Skeletal muscle tissue (tissue), 4 donors: ENCODE data around the gene MEIS2. TPM values are rescaled to one million over a fixed set of nuclear protein-coding genes. Genes with fewer than 3 reads are reported as not detected.

ENCODE experiments used
- H3K27ac ChIP-seq: one replicate; pipeline ENCODE4 v1.7.0; 2013; ENCODE audit warnings: mild to moderate bottlenecking, low read depth, low read length, inconsistent platforms
- H3K27me3 ChIP-seq, 3 donors: one replicate each; pipeline ENCODE4 v1.7.0; 2013; ENCODE audit warnings: low read length in 3 of 3; ENCODE audit not compliant: control insufficient read depth in 3 of 3, insufficient read depth in 3 of 3
- H3K36me3 ChIP-seq, 3 donors: one replicate each; pipeline ENCODE4 v1.7.0; 2013; ENCODE audit warnings: low read length in 3 of 3; ENCODE audit not compliant: control insufficient read depth in 3 of 3, insufficient read depth in 3 of 3
- H3K4me1 ChIP-seq, 3 donors: one replicate each; pipeline ENCODE4 v1.7.0; 2013; ENCODE audit warnings: low read length in 3 of 3, mild to moderate bottlenecking in 3 of 3; ENCODE audit not compliant: control insufficient read depth in 3 of 3, insufficient read depth in 3 of 3
- H3K4me3 ChIP-seq, 3 donors: one replicate each; pipeline ENCODE4 v1.7.0; 2013; ENCODE audit warnings: low read length in 3 of 3
- H3K9ac ChIP-seq, 3 donors: one replicate each; pipeline ENCODE4 v1.7.0; 2013; ENCODE audit warnings: low read length in 3 of 3, mild to moderate bottlenecking in 3 of 3, moderate library complexity in 2 of 3, low read depth in 1 of 3
- H3K9me3 ChIP-seq, 3 donors: one replicate each; pipeline ENCODE4 v1.7.0; 2013; ENCODE audit warnings: low read length in 3 of 3; ENCODE audit not compliant: control insufficient read depth in 3 of 3
- total RNA-seq: library from RNA; depleted of rRNA; stranded (reverse); fragments of >200 nt; gene quantifications from one replicate; pipeline ENCODE4 v1.2.3, GENCODE V29; 2014
- donor health status: Osteomylitis.

MEIS2 gene
- total RNA-seq, 1 donor from 2014 or later: 4.2 TPM

GRCh38 chr15:37034835-37035748 lies 65.3 kb downstream of the MEIS2 start:
- Histone ChIP-seq H3K27me3 (peaks cover 0 to 2% (median 0%) of the 10 kb centered on the region in 3 donors), H3K36me3 (no peaks in the 10 kb centered on the region), H3K9ac (no peak overlapping the region), H3K27ac (no peak overlapping the region), H3K4me1 (no peaks in the 10 kb centered on the region), H3K9me3 (no peaks in the 10 kb centered on the region), H3K4me3 (no peak overlapping the region)

GRCh38 chr15:37034392-37034791 lies 66.0 kb downstream of the MEIS2 start:
- H3K36me3 ChIP-seq: no peaks in the 10 kb centered on the region
- H3K9ac ChIP-seq: no peak overlapping the region
- H3K9me3 ChIP-seq: no peaks in the 10 kb centered on the region
- H3K4me1 ChIP-seq: no peaks in the 10 kb centered on the region
- H3K27me3 ChIP-seq: peaks cover 0 to 2% (median 0%) of the 10 kb centered on the region in 3 donors
- no peak overlapping the region for H3K4me3 ChIP-seq
- H3K27ac ChIP-seq: no peak overlapping the region

GRCh38 chr15:37032091-37032775 lies 68.1 kb downstream of the MEIS2 start:
- Histone ChIP-seq H3K27me3 (peaks cover 0 to 2% (median 0%) of the 10 kb centered on the region in 3 donors), H3K9ac (no peak overlapping the region), H3K27ac (no peak overlapping the region), H3K9me3 (no peaks in the 10 kb centered on the region), H3K4me1 (no peaks in the 10 kb centered on the region), H3K4me3 (no peak overlapping the region), H3K36me3 (no peaks in the 10 kb centered on the region)

DNA sequence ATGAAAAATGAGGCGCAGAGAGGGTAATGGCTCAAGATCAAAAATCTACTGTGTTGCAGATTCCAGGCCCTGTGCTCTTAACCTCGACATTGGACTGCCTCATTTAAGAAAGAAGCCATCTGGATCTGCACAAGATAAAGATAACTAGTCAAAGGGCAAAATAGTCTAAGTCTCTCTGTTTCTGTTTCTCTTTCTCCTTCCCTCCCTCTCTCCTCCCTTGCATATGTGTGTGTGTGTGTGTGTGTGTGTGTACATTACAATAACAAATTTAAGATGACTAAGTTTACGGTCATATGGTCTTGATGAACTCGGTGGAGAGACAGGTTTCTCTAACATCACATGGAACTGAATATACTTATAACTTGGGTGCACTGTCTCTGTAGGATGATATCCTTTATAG lies 69.2 kb downstream of the MEIS2 start:
- Histone ChIP-seq H3K4me3 (no peak overlapping the region), H3K9ac (no peak overlapping the region), H3K9me3 (no peaks in the 10 kb centered on the region), H3K27me3 (peaks cover 0 to 2% (median 0%) of the 10 kb centered on the region in 3 donors), H3K36me3 (no peaks in the 10 kb centered on the region), H3K27ac (no peak overlapping the region), H3K4me1 (no peaks in the 10 kb centered on the region)

DNA sequence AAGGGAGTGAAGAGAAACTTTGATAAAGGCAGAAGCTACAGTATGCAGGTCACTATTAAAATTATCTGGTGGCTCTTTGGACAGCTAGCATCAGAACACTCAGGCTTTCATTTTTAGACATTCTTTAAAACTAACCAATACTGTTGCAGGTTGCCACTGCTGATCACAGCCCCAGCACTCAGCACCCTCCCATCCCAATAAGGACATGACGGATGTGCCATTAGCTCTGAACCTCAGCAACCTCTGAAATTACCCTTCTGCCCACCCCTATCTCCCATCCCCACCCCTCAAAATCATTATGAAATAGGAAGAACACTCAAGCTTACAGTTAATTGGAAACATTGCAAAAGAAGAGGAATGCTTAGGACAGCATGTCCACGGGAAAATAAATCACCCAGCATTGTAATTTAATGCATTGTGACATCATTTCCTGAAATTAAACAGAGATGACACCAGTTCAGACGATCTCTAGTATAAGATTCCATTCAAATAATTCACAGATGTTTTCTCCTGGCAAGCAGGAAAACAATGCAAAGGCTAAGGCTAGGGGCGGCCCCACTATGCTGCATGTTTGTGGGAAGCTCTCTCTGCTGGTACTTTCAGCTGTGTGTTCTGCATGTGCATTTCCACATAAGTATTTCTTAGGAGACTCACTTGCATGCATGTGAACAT lies 71.6 kb downstream of the MEIS2 start:
- no peaks in the 10 kb centered on the region for H3K4me1 ChIP-seq
- no peak overlapping the region for H3K27ac ChIP-seq
- H3K27me3 ChIP-seq: no peaks in the 10 kb centered on the region
- no peak overlapping the region for H3K4me3 ChIP-seq
- no peaks in the 10 kb centered on the region for H3K9me3 ChIP-seq
- no peaks in the 10 kb centered on the region for H3K36me3 ChIP-seq
- H3K9ac ChIP-seq: no peak overlapping the region

- Histone ChIP-seq H3K9me3 (peaks cover 0 to 3% (median 0%) of the 10 kb centered on the region in 3 donors), H3K4me1 (no peaks in the 10 kb centered on the region), H3K27ac (no peak overlapping the region), H3K27me3 (peaks cover 0 to 4% (median 0%) of the 10 kb centered on the region in 3 donors), H3K4me3 (no peak overlapping the region), H3K36me3 (no peaks in the 10 kb centered on the region), H3K9ac (no peak overlapping the region)
Observed at GRCh38 chr15:37020852-37021251, 79.5 kb downstream of the MEIS2 start.

DNA sequence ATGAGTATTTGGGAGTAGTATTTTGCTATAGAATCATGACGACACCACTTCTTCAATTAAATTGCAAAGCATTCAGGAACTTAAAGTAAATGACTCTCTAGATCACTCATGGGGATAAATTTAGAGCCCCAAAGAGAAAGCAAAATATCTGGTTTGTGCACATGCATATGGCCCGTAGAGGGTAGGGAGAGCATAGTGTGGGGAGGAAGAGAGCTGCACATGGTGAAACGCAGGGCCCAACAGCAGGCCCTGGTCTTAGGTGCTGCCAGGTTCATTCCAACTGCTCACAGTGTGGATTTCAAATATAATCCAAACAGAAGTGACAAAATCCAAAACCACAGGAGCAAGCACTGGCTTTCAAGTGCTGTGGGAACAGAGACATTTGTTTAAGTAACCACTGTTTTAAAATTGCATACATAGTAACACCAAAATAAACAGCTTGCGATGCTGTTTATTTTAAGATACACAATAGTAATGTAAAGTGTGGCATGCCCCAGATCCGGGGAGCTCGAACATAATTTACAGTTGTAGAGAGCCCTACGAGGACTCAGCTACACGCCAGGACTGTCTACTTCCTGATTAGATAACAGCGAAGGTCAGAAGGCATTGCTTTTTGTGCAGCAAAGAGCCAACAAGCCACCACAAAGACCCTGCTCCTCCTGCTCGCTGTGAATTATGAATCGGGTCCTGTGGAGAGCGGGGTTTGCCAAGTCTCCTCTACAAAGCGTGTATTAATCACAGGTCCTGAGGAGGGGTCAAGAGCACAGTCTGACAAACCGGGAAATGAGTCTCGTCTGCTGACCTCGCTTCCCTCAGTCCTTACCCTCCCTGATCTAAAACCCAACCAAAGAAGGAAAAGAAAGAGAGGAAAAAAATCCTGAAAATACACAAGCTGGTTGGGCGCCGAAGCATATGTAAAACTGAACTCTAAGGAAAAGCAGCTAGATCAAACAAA lies 80.6 kb downstream of the MEIS2 start:
- no peak overlapping the region for H3K9ac ChIP-seq
- H3K9me3 ChIP-seq: peaks cover 0 to 3% (median 0%) of the 10 kb centered on the region in 3 donors
- H3K4me3 ChIP-seq: no peak overlapping the region
- H3K27ac ChIP-seq: no peak overlapping the region
- no peaks in the 10 kb centered on the region for H3K36me3 ChIP-seq
- H3K27me3 ChIP-seq: peaks cover 0 to 4% (median 0%) of the 10 kb centered on the region in 3 donors
- peaks cover 0 to 5% (median 0%) of the 10 kb centered on the region in 3 donors for H3K4me1 ChIP-seq

GRCh38 chr15:37017031-37017625 lies 83.2 kb downstream of the MEIS2 start:
- H3K4me1 ChIP-seq: peaks cover 0 to 7% (median 0%) of the 10 kb centered on the region in 3 donors
- peaks cover 0 to 3% (median 0%) of the 10 kb centered on the region in 3 donors for H3K9me3 ChIP-seq
- no peak overlapping the region for H3K27ac ChIP-seq
- no peaks in the 10 kb centered on the region for H3K36me3 ChIP-seq
- no peak overlapping the region for H3K4me3 ChIP-seq
- H3K27me3 ChIP-seq: peaks cover 0 to 4% (median 4%) of the 10 kb centered on the region in 3 donors
- H3K9ac ChIP-seq: no peak overlapping the region

DNA sequence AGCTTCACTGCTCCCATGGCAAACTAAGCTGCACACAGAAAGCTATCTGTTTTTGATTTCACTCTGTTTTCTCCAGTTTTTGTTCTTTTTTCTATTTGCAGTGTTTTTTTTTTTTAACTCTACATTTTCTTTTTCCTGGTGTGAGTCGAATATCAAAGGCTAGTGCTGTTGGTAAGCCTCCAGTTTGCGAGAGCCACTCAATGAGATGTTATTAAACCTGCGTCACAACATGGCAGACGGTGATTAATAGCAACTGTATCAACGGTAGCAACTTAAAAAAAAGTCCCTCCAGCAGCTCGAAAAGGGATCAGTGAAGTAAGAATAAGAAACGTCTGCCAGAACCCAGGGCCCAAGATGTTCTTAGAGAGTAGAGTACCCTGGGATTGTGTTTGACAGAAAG lies 84.1 kb downstream of the MEIS2 start:
- H3K4me1 ChIP-seq: peaks cover 0 to 7% (median 0%) of the 10 kb centered on the region in 3 donors
- H3K27ac ChIP-seq: no peak overlapping the region
- H3K9ac ChIP-seq: no peak overlapping the region

More for the DNA sequence above, 84.1 kb downstream of the MEIS2 start:
- Histone ChIP-seq H3K27me3 (peaks cover 0 to 4% (median 4%) of the 10 kb centered on the region in 3 donors), H3K9me3 (peaks cover 0 to 3% (median 0%) of the 10 kb centered on the region in 3 donors), H3K4me3 (peak overlapping the region in 1 of 3 donors; percentile 19), H3K36me3 (no peaks in the 10 kb centered on the region)
